HUDEP-2 (cell line): ENCODE data around the gene ESR1.

ENCODE experiments used
- DNase-seq, 76 experiments: peaks; one replicate each; lab custom pipeline; 2025; ENCODE audit not compliant: unreplicated experiment in 76 of 76; lab: John Stamatoyannopoulos, UW

ESR1 gene

DNA sequence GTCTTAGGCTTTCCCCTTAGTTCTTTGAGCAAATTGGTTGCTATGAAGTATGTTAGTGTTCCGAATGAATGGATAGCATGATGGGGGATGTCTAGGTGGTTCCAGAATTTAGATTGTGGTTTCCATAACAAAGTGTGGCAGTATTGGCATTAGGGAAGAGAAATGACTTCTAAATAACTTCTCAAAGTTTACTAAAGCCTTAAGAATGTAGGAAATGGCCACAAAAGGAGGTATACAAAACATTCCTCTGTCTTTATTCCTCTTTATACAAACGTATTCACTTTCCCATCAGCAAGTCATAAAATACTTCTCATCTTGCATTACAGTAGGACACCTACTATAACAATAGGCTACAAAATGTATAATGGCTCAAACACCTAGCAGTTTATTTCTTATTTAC, 279.6 kb downstream of the ESR1 start:
- DNase-seq = no peak

DNA sequence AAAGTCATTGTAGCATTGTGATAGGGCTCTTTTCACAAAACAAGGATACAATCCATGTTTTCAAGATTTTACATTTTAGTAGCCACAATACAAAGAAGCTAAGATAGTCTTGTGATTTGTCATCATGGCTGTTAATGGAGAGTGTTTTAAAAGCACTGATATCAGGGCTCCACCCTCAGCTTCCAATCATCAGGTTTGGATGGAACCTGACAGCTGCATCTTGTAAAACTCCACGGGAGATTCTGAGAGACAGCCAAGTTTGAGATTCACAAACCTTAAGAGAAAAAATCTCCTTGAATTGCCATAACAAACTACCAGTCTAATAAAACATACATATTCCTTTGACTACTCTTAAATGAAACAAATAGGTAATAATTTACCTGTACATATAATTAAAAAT, 280.2 kb downstream of the ESR1 start:
- no peak for DNase-seq

DNA sequence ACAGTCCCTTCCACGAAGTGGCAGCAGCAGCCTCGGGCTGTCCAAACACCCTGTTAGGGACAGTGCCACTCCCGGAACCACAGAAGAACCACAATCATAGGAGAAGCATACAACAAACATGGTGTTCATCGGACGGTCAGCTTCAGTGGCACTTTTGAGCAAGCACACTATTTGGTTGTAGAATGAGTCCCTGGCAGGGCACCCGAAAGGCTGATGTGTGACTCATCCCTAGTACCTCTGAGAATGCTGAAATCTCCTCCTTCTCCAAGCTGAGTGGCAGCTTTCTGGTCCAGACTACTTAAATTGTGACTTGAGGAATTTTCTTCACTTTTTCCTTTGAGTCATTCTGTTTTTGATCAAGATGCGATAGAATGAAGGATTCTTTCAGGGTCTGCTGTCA, 282.5 kb downstream of the ESR1 start:
- peak in 1 of 76 experiments; percentile 24 for DNase-seq

DNA sequence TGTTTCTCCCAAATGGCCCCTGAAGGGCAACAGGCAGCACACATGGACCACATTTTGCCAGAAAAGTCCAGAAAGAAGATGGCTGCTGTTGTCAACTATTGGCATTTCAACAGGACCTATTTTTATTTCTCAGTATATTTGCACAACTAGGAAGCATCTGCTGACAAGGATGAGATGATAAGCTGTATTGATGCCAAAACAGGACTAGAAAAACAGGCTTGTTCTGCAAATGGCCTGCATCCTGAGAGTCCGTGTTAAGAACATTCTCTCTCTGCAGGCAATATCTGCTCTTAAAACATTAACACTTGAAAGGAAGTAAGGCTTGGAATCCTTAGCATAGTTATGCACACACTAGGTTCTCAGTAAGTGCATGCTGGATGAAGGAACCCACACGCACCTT, 283.7 kb downstream of the ESR1 start:
- DNase-seq = peak in 3 of 76 experiments; percentile 4 to 23 (median 7)

DNA sequence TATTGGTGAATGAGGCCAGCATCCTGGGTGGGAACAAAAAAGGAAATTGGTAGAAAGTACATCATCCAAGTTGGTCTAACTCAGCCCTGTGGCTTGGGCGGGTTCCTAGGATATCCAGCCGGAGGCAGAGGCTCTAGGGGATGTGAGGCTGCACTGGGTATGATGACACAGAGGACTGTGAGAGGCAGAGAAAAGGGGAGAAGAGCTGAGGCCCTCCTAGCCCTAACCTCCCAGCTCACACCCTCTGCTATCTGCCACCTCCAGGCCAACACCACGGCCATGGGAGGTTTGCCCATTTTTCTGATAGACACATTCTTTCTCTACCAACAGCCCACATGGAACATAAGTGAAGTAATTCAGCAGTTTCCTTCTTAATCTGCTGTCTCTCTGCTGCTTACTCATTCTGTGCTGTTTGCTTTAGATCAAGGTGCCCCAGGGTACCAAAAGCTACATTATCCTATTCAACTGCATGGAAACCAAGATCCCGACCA, 284.4 kb downstream of the ESR1 start:
- peak in 73 of 76 experiments; percentile 35 to 97 (median 76) for DNase-seq

DNA sequence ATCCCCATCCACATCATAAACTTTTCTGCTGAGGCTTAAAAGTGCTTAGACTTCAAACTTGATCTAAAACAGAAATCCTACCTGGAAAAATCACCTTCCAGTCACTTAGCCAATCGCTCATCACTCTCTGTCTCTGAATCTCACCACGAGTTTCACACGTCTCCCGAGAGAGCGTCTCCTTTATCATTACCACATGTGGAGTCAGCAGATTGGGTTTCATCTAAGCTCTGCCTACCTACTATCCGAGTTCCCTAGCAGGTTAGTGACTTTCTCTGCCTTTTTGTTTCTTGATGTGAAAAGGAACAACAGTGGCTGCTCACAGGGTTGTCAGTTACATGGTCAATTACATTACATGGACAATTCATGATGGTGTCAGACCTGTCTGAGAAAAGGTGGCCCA, 286.2 kb downstream of the ESR1 start:
- DNase-seq = no peak

DNA sequence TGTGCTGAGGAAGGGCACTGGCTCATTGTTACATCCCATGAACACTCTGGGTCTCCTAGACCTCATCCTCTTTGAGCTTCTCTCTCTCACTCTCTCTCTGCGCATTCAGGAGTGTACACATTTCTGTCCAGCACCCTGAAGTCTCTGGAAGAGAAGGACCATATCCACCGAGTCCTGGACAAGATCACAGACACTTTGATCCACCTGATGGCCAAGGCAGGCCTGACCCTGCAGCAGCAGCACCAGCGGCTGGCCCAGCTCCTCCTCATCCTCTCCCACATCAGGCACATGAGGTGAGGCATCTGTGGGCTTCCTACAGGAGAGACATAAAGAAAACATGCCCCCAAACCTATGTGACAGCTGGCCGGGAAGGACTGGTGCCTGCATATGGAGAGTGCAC, 286.8 kb downstream of the ESR1 start:
- DNase-seq = no peak

DNA sequence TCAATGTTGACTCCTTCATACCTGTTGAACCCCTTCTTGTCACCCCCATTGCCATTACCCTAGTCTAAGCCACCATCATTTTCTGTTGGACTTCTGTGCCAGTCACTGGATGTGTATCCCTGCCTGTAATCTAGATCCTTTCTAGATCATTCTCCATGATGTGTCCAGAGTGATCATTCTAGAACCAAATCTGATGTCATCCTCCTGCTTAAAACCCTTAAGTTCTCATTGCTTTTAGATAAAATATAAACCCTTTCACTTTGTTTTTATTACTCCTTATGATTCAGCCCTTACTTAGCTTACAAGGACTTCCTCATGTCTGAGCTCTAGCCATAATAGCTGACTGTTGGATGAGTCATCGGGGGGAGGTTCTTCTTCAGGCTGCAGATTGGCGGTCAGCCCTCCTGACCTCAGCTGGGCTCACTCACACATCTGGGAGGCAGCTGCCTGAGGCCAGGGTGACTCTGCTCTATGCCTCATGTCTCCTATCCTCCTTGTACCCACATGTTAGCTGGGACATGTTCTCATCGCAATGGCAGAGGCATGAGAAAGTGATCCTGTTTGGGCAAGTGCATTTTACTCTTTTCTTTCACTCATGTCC, 287.6 kb downstream of the ESR1 start:
- peak in 64 of 76 experiments; percentile 8 to 88 (median 47) for DNase-seq

DNA sequence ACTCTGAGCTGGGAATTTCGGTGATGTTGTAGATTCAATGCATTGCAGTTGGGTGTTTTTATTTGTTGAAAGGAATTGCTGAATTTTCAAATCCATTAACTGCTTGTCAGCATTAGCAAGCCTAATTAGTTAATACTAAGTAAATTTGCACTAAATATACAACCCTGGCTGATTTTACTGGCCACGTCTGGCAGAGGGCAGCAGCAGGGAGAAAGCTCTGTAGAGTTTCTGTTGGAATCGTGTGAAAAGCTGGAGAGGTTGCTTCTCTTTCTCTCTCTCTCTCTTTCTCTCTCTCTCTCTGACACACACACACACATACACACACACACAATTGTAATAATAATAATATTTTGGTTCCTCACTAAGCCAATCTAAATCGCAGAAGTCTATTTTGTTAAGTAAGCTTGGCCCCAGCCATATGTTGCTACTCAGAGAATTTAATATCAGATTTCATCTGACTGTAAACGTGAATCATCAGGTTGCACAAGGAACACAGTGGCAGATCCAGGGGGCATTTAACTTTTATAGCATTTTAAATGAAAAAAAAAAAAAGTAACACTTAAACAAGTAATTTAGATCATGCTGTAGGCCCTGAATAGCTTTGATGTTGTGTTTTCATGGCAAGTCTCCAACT, 289.5 kb downstream of the ESR1 start:
- no peak for DNase-seq

DNA sequence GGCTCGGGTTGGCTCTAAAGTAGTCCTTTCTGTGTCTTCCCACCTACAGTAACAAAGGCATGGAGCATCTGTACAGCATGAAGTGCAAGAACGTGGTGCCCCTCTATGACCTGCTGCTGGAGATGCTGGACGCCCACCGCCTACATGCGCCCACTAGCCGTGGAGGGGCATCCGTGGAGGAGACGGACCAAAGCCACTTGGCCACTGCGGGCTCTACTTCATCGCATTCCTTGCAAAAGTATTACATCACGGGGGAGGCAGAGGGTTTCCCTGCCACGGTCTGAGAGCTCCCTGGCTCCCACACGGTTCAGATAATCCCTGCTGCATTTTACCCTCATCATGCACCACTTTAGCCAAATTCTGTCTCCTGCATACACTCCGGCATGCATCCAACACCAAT, 291.2 kb downstream of the ESR1 start:
- DNase-seq = no peak

DNA sequence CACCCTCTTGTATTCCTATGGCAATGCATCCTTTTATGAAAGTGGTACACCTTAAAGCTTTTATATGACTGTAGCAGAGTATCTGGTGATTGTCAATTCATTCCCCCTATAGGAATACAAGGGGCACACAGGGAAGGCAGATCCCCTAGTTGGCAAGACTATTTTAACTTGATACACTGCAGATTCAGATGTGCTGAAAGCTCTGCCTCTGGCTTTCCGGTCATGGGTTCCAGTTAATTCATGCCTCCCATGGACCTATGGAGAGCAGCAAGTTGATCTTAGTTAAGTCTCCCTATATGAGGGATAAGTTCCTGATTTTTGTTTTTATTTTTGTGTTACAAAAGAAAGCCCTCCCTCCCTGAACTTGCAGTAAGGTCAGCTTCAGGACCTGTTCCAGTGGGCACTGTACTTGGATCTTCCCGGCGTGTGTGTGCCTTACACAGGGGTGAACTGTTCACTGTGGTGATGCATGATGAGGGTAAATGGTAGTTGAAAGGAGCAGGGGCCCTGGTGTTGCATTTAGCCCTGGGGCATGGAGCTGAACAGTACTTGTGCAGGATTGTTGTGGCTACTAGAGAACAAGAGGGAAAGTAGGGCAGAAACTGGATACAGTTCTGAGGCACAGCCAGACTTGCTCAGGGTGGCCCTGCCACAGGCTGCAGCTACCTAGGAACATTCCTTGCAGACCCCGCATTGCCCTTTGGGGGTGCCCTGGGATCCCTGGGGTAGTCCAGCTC, 292.1 kb downstream of the ESR1 start:
- no peak for DNase-seq

DNA sequence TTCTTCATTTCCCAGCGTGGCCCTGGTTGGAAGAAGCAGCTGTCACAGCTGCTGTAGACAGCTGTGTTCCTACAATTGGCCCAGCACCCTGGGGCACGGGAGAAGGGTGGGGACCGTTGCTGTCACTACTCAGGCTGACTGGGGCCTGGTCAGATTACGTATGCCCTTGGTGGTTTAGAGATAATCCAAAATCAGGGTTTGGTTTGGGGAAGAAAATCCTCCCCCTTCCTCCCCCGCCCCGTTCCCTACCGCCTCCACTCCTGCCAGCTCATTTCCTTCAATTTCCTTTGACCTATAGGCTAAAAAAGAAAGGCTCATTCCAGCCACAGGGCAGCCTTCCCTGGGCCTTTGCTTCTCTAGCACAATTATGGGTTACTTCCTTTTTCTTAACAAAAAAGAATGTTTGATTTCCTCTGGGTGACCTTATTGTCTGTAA, 292.7 kb downstream of the ESR1 start:
- peak in 63 of 76 experiments; percentile 9 to 77 (median 44) for DNase-seq

DNA sequence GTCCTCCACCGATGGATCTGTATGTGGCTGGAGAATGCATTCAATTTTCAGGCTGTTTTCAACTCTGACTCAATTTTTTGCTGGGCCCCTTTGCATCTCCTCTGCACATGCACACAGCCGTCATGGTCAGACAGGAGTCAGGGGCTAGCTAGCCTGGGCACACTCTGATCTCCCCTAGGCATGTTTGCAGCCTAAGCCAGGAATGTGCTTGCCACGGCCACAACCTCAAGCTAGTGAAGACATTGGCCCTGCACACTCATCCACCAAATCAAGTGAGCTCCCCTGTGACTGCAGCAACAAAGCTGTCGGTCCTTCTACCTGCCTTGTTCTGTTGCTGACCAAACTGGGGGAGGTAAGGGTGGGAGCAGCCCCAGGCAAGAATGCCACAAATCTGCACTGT, 300.5 kb downstream of the ESR1 start:
- no peak for DNase-seq

DNA sequence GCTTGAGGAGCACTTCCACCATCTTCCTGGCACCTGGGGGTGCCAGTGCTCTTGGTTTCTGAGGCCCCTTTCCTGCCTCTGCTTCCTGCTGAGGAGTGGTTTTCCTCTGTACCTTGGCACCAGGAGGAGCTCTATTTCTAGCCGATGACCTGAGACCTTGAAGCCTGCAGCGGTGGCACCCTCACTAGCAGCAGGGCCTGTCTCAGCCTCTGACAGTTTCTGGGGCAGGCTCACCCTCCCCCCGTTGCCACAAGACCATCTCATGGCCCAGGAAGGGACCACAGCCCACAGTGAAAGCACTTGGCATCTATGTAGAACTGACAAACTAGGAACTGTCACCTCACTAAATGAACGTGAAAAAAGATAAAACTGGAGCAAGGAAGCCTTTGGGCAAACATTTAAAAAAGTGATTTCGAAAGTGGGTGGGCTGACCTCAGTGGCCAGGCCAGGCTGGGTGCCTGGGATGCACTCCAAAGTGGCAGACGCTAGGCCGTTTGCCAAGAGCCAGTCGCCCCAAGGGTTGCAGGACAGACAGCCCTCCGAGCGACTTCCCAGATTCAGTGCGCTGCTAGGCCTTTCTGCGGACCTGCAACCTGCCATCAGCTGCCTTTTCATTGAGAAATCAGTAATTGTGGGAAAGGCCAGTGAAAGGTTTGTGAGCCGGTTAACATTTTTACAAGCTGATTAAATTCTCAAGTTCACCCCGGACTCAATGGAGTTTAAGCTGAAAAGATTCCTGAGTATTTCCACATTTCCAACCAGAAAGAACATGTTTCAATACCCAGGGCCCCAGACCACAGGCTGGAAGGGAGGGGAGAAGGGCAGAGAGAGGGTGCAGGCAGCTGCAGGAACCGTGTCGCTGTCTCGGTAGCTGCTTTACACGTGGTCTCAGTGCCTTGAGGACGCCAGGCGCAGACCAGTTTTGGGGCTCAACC, 303.7 kb downstream of the ESR1 start:
- no peak for DNase-seq

DNA sequence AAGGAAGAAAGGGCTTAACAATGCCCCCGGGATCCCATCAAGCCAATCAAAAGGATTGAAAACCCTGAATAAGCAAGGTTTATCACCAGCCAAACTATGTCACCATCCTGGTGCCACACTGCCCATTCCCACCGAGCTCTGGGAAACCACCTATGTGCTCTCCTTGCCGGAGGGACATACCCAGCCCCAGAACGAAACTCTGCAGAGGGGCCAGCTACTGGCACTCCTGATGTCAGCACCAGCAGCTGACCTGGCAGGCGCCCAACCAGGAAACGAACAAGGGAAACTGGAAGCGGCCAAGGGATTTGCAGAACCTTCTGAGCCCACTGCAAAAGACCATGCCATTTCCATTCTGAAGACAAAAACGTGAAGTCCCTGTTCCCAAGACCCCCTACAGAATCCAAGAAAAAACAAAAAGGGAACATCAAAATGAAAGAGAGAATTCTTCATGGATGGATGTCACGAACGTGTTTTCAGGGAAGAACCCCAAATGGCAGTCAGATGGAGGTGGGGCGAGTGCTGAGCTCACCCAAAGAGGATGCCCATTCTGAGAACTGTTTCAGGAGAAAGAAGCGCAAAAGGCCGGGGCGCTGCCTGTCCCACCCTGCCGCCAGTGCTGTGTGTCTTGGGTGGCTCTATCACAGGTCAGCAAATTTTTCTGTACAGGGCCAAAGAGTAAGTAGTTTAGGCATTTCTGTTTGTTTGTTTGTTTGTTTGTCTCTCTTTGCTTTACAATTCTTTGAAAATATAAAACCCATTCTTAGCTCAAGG, 305.2 kb downstream of the ESR1 start:
- no peak for DNase-seq

DNA sequence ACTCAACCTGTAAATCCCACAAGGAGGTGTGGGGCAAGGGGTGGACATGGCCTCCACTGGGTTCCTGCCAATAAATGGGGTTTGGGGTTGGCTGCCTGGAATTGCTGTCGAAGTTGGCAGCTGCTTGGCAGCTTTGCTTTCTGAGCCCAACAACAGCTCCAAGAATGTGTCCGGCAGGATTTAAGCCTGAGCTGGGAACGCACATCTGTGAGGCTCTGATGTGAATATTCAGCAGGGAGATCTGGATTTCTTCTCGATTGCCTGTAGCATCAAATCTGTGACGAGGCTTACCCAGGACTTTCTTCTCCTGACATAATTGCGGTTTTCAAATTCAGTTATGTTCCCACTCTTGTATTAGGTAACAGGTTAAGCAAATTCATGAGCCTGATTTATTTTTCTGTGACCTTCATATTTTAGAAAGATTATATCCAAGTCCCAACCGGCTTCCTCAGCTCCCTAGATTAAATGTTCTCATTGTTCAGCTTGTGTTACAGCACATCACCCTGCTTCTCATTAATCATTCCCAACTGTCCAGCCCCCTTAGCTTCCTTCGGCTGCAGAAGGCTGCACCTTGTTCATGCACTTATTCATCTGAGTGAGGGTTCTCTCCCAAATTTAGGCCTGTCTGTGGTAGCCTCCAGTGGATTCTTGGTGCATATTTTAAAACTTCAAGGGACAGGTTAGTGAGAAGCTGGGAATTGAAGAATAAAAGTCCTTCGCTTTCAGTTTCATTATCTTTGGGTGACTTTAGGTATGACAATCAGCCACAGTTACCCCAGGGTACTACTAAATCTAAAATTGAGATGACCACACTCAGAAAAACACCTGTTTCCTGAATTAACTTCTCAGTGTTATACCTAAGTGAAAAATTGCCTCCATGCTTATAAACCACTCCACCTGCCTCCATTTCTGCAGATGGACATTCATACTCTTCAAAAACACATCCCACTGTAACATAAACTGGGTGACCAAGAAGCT, 310.0 kb downstream of the ESR1 start:
- no peak for DNase-seq

DNA sequence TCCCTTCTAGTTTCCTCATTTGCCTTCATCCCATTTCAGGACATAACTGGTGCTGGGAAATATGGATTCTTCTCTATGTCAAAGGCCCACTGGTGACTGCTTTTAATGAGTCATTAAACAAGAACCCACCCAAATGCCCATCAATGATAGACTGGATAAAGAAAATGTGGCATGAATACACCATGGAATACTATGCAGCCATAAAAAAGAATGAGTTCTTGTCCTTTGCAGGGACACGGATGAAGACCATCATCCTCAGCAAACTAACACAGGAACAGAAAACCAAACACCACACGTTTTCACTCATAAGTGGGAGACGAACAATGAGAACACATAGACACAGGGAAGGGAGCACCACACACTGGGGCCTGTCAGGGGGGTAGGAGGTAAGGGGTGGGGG, 310.7 kb downstream of the ESR1 start:
- no peak for DNase-seq

DNA sequence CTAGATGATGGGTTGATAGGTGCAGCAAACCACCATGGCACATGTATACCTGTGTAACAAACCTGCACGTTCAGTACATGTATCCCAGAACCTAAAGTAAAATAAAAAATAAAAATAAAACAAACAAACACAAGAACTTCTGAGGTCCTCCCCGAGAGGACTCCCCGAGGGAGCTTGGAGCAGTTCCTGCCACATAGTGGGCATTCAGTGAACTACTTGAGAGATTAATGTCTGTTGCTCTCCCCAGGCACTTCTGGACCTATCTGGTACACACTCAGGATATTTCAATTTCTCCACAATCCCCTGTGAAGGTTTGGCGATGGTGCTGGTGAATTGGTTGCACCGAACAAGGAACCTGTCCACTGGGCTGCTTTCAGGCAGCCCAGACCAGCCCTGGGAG, 311.2 kb downstream of the ESR1 start:
- DNase-seq = peak in 4 of 76 experiments; percentile 9 to 26 (median 20)

DNA sequence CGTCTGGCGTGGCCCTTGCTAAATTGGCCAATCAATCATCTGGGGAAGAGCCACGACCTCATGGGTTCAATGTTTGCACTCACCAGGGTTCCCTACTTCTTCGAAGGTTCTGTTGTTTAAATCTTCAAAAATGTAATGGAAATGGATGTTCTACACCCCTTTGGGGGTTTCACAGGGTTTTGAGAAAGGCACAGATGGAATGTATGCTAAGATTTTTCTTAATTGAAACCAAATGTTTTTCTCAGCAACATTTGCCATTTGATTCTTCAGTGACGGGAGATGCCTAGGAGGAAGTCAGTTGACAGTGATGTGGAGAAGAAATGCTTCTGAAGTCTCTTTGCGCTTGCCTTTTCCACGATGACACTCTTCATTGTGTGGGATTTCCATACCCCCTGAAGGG, 312.3 kb downstream of the ESR1 start:
- no peak for DNase-seq
